Smooth muscle cell (in vitro differentiated cells): Measurements from ENCODE around the gene TUBGCP5. TPM values are rescaled to one million over a fixed set of nuclear protein-coding genes. Genes with fewer than 3 reads are reported as not detected.

Source experiments
- DNase-seq: peaks from one replicate; lab custom pipeline; 2025; ENCODE audit not compliant: unreplicated experiment; lab: John Stamatoyannopoulos, UW
- H2AFZ ChIP-seq: fragments of 200-600 bp; sonication (generic); 2 replicates; pipeline ENCODE4 v1.6.0; 2016; ENCODE audit warnings: antibody characterized with exemption, low read depth, mild to moderate bottlenecking
- H3F3A ChIP-seq: fragments of 200-600 bp; sonication (generic); 2 replicates; pipeline ENCODE4 v1.6.0; 2017; ENCODE audit warnings: antibody characterized with exemption, low read depth
- H3K27ac ChIP-seq: fragments of 200-600 bp; sonication (generic); 2 replicates; pipeline ENCODE4 v1.5.1; 2016; ENCODE audit warnings: low read depth, mild to moderate bottlenecking
- H3K27me3 ChIP-seq: fragments of 200-600 bp; sonication (generic); 2 replicates; pipeline ENCODE4 v1.6.1; 2016; ENCODE audit warnings: low read depth, mild to moderate bottlenecking
- H3K36me3 ChIP-seq: fragments of 200-600 bp; sonication (generic); 2 replicates; pipeline ENCODE4 v1.5.1; 2016; ENCODE audit warnings: low read depth
- H3K4me1 ChIP-seq: fragments of 200-600 bp; sonication (generic); 2 replicates; pipeline ENCODE4 v1.5.1; 2016; ENCODE audit warnings: low read depth
- H3K4me2 ChIP-seq: fragments of 200-600 bp; sonication (generic); 2 replicates; pipeline ENCODE4 v1.6.0; 2016; ENCODE audit warnings: mild to moderate bottlenecking
- H3K4me3 ChIP-seq: fragments of 200-600 bp; sonication (generic); 2 replicates; pipeline ENCODE4 v1.5.1; 2016; ENCODE audit warnings: mild to moderate bottlenecking
- H3K79me2 ChIP-seq: fragments of 200-600 bp; sonication (generic); 2 replicates; pipeline ENCODE4 v1.6.0; 2016; ENCODE audit warnings: low read depth, mild to moderate bottlenecking
- H3K9ac ChIP-seq: fragments of 200-600 bp; sonication (generic); 2 replicates; pipeline ENCODE4 v1.6.0; 2016; ENCODE audit warnings: low read depth
- H3K9me3 ChIP-seq: fragments of 200-600 bp; sonication (generic); replicated peaks from 2 replicates; pipeline ENCODE4 v1.5.1; 2016; ENCODE audit warnings: low read depth
- H4K20me1 ChIP-seq: fragments of 200-600 bp; sonication (generic); 2 replicates; pipeline ENCODE4 v1.6.0; 2016; ENCODE audit warnings: low read depth
- CTCF ChIP-seq: fragments of 200-600 bp; sonication (generic); IDR thresholded peaks from 2 replicates; pipeline ENCODE4 v1.5.1; 2017; ENCODE audit warnings: borderline replicate concordance, mild to moderate bottlenecking, antibody characterized with exemption; ENCODE audit not compliant: insufficient read depth, poor library complexity, severe bottlenecking
- WGBS: methylation state at CpG from one replicate; pipeline ENCODE4 v1.1.7; 2016; ENCODE audit warnings: low lambda C conversion rate; 5-methylcytosine and 5-hydroxymethylcytosine counted together
- polyA plus RNA-seq: library from polyadenylated mRNA; unstranded; fragments of >200 nt; fragmentation: Nextera tagmentation; extraction: Ambion mirVana; gene quantifications from 2 replicates; pipeline ENCODE4 v1.2.1, GENCODE V29; 2016
- total RNA-seq: library from RNA; depleted of rRNA; stranded (reverse); fragments of >200 nt; gene quantifications from 2 replicates; pipeline ENCODE4 v1.2.3, GENCODE V29; 2014

TUBGCP5 gene
- total and polyA plus RNA-seq, 2 experiments from 2014 or later, result 7.9 to 13.9 TPM

- H3K36me3 ChIP-seq, result peaks cover 9% of the 10 kb centered on the region
- no peaks in the 10 kb centered on the region for H3K79me2 ChIP-seq
- H3K4me3 ChIP-seq, result no peak overlapping the region
- no peak overlapping the region for H3K27ac ChIP-seq
- TF ChIP-seq CTCF, result no peak
- no peak overlapping the region for H3K9ac ChIP-seq
- H3K4me2 ChIP-seq, result no peak overlapping the region
- H3F3A ChIP-seq, result no peaks in the 10 kb centered on the region
- no peaks in the 10 kb centered on the region for H4K20me1 ChIP-seq
- no peak overlapping the region for H2AFZ ChIP-seq
- no peaks in the 10 kb centered on the region for H3K4me1 ChIP-seq
- 98% methylated on average over 5 of the region's 5 CpGs for WGBS
- no peak for DNase-seq
- no peaks in the 10 kb centered on the region for H3K27me3 ChIP-seq
- H3K9me3 ChIP-seq, result no peaks in the 10 kb centered on the region
Measured at GRCh38 chr15:23003736-23004135, 35.6 kb downstream of the TUBGCP5 start.

GRCh38 chr15:23002920-23003319 lies 36.4 kb downstream of the TUBGCP5 start:
- Histone ChIP-seq H4K20me1 (no peaks in the 10 kb centered on the region), H3K4me1 (no peaks in the 10 kb centered on the region), H3K27me3 (no peaks in the 10 kb centered on the region), H3K4me3 (no peak overlapping the region), H3F3A (no peaks in the 10 kb centered on the region), H3K9me3 (no peaks in the 10 kb centered on the region), H3K9ac (no peak overlapping the region), H3K79me2 (no peaks in the 10 kb centered on the region), H3K36me3 (peaks cover 4% of the 10 kb centered on the region), H2AFZ (no peak overlapping the region), H3K4me2 (no peak overlapping the region), H3K27ac (no peak overlapping the region)
- DNase-seq, result no peak
- TF ChIP-seq CTCF, result no peak
- WGBS, result 94% methylated on average over 2 of the region's 2 CpGs

GRCh38 chr15:22995795-22996194 lies 43.6 kb downstream of the TUBGCP5 start:
- H3K27ac ChIP-seq, result no peak overlapping the region
- no peak overlapping the region for H3K9ac ChIP-seq
- H3K79me2 ChIP-seq, result no peaks in the 10 kb centered on the region
- no peaks in the 10 kb centered on the region for H3K4me1 ChIP-seq
- H3K4me2 ChIP-seq, result no peak overlapping the region
- H3K4me3 ChIP-seq, result no peak overlapping the region
- H3K9me3 ChIP-seq, result no peaks in the 10 kb centered on the region
- no peak for TF ChIP-seq CTCF
- no peaks in the 10 kb centered on the region for H3K27me3 ChIP-seq
- no peak for DNase-seq
- 78% methylated on average over 7 of the region's 7 CpGs for WGBS
- no peaks in the 10 kb centered on the region for H4K20me1 ChIP-seq
- H3F3A ChIP-seq, result no peaks in the 10 kb centered on the region
- H2AFZ ChIP-seq, result no peak overlapping the region
- peaks cover 4% of the 10 kb centered on the region for H3K36me3 ChIP-seq

GRCh38 chr15:22992024-22992326 lies 47.4 kb downstream of the TUBGCP5 start:
- Histone ChIP-seq H3K27me3 (no peaks in the 10 kb centered on the region), H3K4me3 (no peak overlapping the region), H3K79me2 (no peaks in the 10 kb centered on the region), H3K9me3 (no peaks in the 10 kb centered on the region), H3K27ac (no peak overlapping the region), H2AFZ (no peak overlapping the region), H3K9ac (no peak overlapping the region), H3F3A (no peaks in the 10 kb centered on the region), H3K4me1 (no peaks in the 10 kb centered on the region), H3K4me2 (no peak overlapping the region), H4K20me1 (no peaks in the 10 kb centered on the region), H3K36me3 (no peaks in the 10 kb centered on the region)
- DNase-seq, result no peak
- 69% methylated on average over 5 of the region's 5 CpGs for WGBS
- TF ChIP-seq CTCF, result no peak
